ENCODE measurements around the gene TBC1D22A. TPM values are rescaled to one million over a fixed set of nuclear protein-coding genes. Genes with fewer than 3 reads are reported as not detected.

TBC1D22A gene
- total RNA-seq, 2 donors from 2014 or later: 52.4 to 108 TPM

DNA sequence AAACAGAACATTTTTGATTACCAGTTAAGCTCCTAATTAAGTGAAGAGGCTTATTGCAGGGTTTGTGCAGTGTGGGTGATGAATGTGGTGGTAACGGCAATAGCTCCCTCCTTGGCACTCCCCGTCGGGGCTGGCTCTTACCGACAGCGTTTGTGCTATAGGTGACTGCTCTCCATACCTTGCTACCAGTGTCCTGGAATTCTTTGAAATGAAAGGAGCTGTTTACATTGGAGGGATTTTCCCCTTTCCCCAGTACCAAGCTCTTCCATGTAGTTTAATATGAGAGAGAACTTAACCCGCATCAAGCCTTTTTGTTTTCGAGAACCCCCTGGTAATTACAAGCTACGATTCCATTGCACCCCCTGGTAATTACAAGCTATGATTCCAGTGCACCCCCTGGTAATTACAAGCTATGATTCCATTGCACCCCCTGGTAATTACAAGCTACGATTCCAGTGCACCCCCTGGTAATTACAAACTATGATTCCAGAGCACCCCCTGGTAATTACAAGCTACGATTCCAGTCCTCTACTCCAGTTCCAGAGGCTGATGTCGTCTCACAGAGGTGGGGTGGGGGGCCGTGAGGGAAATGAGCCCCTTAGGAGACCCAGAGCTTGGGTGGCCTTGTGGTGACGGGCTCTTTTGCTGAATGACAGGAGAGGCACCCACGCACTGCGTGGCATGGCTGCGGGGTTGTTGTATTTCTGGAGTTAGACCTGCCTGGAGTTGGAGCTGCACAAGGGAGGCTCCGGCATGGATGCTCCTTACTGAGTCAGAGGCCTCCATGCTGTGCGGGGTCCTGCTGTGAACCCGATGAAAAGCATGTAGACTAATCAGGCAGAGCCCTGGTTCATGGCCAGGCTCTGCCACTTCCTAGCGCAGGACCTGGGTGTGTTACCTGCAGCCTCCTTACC is 205.3 kb downstream of the TBC1D22A start:
- Mint-ChIP-seq H3K36me3 (ENCODE audit: low read depth) (peaks cover 53% of the 10 kb centered on the region), H3K4me1 (peaks cover 30% of the 10 kb centered on the region), H3K27me3 (no peaks in the 10 kb centered on the region), H3K4me3 (no peak overlapping the region), H3K27ac (no peak overlapping the region), H3K9me3 (no peaks in the 10 kb centered on the region)
- ATAC-seq (replicated peaks): no peak

DNA sequence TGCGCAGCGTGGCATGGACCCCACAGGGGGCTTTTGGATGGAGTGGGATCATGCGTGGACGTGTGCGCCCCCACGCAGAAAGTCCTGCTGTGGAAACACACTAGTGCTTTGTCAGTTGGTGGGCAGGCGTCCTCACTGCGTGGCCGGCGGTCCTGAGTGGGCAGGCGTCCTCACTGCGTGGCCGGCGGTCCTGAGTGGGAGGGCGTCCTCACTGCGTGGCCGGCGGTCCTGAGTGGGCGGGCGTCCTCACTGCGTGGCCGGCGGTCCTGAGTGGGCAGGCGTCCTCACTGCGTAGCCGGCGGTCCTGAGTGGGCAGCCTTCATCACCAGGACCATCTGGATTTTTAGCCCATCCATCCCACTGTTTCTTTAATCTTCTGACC is 205.9 kb downstream of the TBC1D22A start:
- H3K9me3 Mint-ChIP-seq: no peaks in the 10 kb centered on the region
- H3K27ac Mint-ChIP-seq: peak overlapping the region; percentile 76
- no peak overlapping the region for H3K4me3 Mint-ChIP-seq
- H3K36me3 Mint-ChIP-seq (ENCODE audit: low read depth): peaks cover 58% of the 10 kb centered on the region
- H3K4me1 Mint-ChIP-seq: peaks cover 30% of the 10 kb centered on the region
- H3K27me3 Mint-ChIP-seq: no peaks in the 10 kb centered on the region
- no peak for ATAC-seq (replicated peaks)

DNA sequence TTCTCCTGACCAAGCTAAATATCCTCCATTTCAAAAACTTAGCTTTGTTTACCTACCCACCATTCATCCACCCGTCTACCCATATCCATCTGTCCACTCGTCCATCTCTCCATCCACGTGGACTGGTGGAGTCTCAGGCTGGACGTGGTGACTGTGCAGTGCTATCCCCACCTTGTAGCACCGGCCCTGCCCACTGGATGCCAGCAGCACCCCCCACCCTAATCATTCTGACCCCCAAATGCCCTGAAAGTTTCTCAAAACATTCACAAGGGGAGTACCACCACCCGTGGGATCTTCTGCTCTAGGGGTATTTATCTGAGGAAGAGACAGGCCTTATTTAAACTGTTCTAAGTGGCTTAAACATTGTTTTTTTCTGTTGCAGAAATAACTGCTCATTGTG is 206.4 kb downstream of the TBC1D22A start:
- Mint-ChIP-seq H3K27ac (peak overlapping the region; percentile 76), H3K27me3 (no peaks in the 10 kb centered on the region), H3K4me3 (peak overlapping the region; percentile 34), H3K9me3 (no peaks in the 10 kb centered on the region), H3K4me1 (peaks cover 30% of the 10 kb centered on the region), H3K36me3 (ENCODE audit: low read depth) (peaks cover 58% of the 10 kb centered on the region)
- no peak for ATAC-seq (replicated peaks)

DNA sequence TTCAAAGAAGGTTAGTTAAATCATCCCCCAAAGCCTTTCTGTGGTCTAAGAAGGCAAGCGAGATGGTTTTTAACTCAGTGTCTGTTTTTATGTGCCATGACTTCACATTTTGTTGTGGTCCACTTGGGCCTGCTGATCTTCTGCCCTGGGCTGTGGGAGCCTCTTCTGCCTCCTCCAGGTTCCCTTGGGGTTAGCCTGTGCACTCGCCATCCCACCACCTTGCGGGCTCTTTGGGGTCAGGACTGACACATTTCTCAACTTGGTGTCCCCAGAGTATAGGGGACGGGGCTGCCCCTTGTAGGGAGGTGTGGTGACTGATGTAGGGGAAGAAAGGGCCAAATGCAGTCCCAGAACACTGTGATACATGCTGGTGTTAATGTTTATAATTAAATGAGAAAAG is 207.0 kb downstream of the TBC1D22A start:
- H3K27ac Mint-ChIP-seq: peak overlapping the region; percentile 76
- no peaks in the 10 kb centered on the region for H3K27me3 Mint-ChIP-seq
- peaks cover 62% of the 10 kb centered on the region for H3K36me3 Mint-ChIP-seq (ENCODE audit: low read depth)
- no peaks in the 10 kb centered on the region for H3K9me3 Mint-ChIP-seq
- ATAC-seq (replicated peaks): peak; percentile 97
- H3K4me3 Mint-ChIP-seq: peak overlapping the region; percentile 34
- peaks cover 30% of the 10 kb centered on the region for H3K4me1 Mint-ChIP-seq

DNA sequence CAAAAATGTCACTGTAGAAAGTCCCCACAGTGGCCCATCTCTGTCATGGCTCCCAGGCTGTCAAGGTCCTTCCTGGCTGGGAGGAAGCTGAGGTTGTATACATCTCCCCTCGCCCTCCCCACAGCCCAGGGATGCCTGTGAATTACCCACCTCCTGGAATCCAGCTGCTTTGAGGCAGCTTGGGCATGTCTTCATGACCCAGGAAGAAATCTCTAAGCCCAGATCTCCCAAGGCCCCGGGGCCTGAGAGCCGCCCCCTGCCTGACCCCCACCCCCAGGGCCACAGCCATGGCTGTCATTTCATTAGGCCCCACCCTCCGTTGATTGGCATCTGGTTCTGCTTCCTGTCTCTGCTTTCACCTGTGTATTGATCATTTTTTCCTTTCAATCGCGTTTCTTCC is 207.5 kb downstream of the TBC1D22A start:
- Mint-ChIP-seq H3K36me3 (ENCODE audit: low read depth) (peaks cover 62% of the 10 kb centered on the region), H3K4me3 (peak overlapping the region; percentile 34), H3K27me3 (no peaks in the 10 kb centered on the region), H3K4me1 (peaks cover 30% of the 10 kb centered on the region), H3K9me3 (no peaks in the 10 kb centered on the region), H3K27ac (peak overlapping the region; percentile 76)
- ATAC-seq (replicated peaks): peak; percentile 54

DNA sequence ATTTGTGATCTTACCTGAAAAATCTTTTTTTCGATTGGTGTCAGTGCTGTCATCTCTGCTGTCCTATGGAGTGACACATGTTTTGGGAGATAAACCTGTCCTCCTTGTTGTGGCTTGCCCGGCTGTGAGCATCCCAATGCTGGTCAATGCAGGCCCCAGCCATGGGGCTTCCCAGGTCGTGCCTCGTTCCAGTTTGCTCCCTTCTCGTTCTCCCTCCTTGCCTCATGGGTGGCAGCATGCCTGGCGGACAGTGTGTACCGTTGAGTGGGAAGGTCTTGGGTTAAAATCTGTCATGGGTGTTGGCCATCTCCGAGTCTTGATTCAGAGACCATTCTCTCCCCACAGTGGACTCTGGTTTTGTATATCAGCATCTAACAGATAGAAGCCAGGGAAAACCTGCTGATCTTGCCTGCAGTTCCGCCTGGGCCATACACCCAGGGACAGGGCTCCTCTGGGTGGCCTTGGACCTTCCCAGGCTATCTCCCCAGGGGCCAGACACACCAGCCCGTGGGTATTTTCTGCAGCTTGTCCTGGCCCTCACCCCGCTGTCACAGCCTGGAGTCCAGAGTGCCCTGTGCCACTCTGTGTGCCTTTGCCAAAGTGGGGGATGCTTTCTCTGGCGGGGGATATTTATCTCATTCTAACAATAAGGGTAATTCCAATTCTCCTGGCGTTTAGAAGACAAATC is 208.1 kb downstream of the TBC1D22A start:
- peaks cover 63% of the 10 kb centered on the region for H3K36me3 Mint-ChIP-seq (ENCODE audit: low read depth)
- no peak for ATAC-seq (replicated peaks)
- peak overlapping the region; percentile 34 for H3K4me3 Mint-ChIP-seq
- peaks cover 30% of the 10 kb centered on the region for H3K4me1 Mint-ChIP-seq
- H3K27ac Mint-ChIP-seq: peak overlapping the region; percentile 76
- no peaks in the 10 kb centered on the region for H3K27me3 Mint-ChIP-seq
- H3K9me3 Mint-ChIP-seq: no peaks in the 10 kb centered on the region

DNA sequence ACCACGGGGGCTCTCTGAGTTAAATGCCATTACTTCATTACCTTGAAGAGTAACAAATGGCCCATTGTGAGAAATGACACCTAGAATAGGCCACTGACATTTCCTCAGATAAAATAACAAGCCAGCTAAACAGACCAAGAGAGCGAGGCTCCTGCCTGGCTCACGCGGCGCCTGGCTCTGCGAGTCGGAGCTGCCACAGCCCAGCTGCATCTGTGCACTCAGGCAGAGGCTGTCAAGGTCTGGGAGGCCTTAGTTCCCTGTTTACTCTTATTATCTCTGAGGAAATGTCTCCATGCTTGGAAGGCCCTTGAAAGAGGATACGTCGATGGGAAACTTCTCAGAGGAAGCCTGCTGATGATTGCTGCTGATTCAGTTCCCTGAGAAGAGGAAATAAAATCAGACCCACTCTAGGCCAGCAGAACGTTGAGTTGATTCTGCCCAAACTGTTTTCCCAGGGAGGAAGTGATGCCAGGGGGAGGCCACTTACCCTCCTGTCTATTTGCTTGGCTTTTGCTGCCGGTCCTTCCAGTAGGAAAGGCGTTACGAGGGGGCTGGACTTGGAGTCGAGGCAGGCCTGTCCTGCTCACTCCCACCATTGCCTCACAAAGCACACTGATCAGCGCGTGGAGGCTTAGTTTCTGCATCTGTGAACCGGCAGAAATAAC is 208.8 kb downstream of the TBC1D22A start:
- no peak overlapping the region for H3K4me3 Mint-ChIP-seq
- H3K9me3 Mint-ChIP-seq: no peaks in the 10 kb centered on the region
- H3K4me1 Mint-ChIP-seq: peaks cover 25% of the 10 kb centered on the region
- peaks cover 65% of the 10 kb centered on the region for H3K36me3 Mint-ChIP-seq (ENCODE audit: low read depth)
- no peaks in the 10 kb centered on the region for H3K27me3 Mint-ChIP-seq
- no peak for ATAC-seq (replicated peaks)
- H3K27ac Mint-ChIP-seq: no peak overlapping the region

DNA sequence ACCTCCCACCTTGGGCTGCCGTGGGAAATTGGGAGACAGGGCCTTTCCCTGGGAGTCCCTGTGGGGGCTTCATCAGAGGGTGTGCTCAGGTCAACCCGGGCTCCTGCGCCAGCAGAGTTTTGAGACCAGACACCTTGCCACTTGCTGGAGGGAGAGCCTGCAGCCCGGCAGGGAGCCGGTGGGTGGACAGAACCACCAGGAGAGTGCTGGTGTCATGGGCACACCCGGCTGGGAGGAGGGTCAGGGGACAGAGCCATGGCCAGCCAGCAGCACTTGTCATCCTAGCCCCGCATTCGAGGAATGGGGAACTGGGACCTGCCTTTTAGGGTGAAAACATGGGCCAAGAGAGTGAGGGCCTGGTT is 209.3 kb downstream of the TBC1D22A start:
- no peak for ATAC-seq (replicated peaks)
- Mint-ChIP-seq H3K36me3 (ENCODE audit: low read depth) (peaks cover 67% of the 10 kb centered on the region), H3K9me3 (no peaks in the 10 kb centered on the region), H3K27ac (no peak overlapping the region), H3K4me3 (no peak overlapping the region), H3K4me1 (peaks cover 25% of the 10 kb centered on the region), H3K27me3 (no peaks in the 10 kb centered on the region)

DNA sequence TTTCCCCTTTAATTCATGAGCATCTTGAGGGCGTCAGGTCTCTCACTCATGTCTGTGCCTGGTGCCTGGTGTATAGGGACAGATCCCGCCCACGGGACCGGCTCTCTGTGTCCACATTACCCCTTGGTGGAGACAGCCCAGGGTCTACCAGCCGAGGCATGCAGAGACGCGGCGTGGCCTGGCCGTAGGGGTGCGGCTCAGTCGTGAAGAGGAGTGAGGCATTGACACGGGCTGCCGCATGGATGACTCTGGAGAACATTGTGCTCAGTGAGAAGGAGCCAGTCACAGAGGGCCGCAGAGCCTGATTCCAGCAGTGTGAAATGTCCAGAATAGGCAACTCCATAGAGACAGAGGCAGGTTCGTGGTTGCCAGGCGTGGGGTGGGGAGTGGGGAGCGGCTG is 209.8 kb downstream of the TBC1D22A start:
- peaks cover 68% of the 10 kb centered on the region for H3K36me3 Mint-ChIP-seq (ENCODE audit: low read depth)
- H3K4me1 Mint-ChIP-seq: peaks cover 30% of the 10 kb centered on the region
- H3K27me3 Mint-ChIP-seq: no peaks in the 10 kb centered on the region
- ATAC-seq (replicated peaks): no peak
- no peak overlapping the region for H3K4me3 Mint-ChIP-seq
- no peaks in the 10 kb centered on the region for H3K9me3 Mint-ChIP-seq
- no peak overlapping the region for H3K27ac Mint-ChIP-seq

DNA sequence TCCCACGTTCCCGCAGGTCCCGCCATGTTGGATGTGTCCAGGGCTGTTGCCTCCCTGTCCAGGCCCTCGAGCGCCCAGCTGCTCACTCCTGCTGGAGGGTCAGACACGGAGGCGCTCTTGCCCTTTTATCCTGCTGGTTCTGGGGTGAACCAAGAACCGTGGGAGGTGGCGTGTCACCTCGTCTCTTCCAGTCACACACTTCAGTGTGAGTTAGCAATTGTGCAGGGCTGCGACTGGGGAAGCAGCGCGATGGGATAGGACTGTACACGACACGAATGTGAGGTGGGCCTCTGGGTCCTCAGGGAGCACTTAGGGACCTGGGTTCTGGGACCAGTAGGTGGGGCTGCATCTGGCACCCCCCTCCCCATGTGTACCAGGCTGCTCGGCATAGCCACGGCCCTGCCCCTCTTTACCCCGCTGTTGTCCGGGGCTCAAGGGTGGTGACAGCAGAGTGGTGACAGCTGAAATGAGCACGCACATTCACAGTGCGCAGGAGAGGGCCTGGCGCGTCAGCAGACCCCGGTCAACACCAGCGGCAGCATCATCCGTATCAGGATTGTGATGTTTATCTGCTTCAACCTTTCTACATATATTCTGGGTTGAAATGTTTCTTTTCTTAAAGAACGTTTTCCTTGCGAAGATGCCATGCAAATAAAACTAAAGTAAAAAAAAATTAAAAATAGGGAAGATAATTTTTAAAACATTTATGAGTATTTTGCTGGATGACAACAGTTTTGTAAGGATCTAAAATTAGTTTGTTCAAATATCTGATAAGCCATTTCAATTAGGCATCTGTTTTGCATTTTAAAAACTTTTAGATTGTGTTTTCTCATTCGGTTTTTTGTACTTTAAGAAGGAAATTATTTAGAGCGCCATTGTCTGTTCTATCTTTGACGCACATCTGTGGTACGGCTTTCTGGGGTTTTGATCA is 210.7 kb downstream of the TBC1D22A start:
- H3K27ac Mint-ChIP-seq: no peak overlapping the region
- H3K36me3 Mint-ChIP-seq (ENCODE audit: low read depth): peaks cover 75% of the 10 kb centered on the region
- no peak overlapping the region for H3K4me3 Mint-ChIP-seq
- peaks cover 30% of the 10 kb centered on the region for H3K4me1 Mint-ChIP-seq
- no peaks in the 10 kb centered on the region for H3K9me3 Mint-ChIP-seq
- H3K27me3 Mint-ChIP-seq: no peaks in the 10 kb centered on the region
- ATAC-seq (replicated peaks): no peak

DNA sequence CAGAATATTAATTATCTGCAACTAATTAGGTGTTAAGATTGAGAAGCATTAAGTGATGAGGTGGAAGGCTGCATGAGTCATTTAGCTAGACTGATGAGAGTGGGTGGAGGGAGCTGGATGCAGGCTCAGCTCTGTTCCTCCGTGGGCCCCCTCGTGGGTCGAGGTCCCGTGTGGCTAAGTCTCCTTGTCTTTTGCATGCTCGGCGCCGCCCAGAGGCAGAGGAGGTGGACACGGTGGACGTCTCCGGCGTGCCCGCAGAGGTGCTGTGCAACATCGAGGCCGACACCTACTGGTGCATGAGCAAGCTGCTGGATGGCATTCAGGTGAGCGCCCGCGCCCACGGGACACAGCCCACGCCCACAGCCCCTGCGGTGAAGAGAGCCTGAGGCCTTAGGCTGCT is 211.6 kb downstream of the TBC1D22A start:
- ATAC-seq (replicated peaks): no peak
- H3K4me1 Mint-ChIP-seq: peaks cover 24% of the 10 kb centered on the region
- H3K4me3 Mint-ChIP-seq: no peak overlapping the region
- peaks cover 84% of the 10 kb centered on the region for H3K36me3 Mint-ChIP-seq (ENCODE audit: low read depth)
- H3K27me3 Mint-ChIP-seq: no peaks in the 10 kb centered on the region
- H3K9me3 Mint-ChIP-seq: no peaks in the 10 kb centered on the region
- H3K27ac Mint-ChIP-seq: no peak overlapping the region

DNA sequence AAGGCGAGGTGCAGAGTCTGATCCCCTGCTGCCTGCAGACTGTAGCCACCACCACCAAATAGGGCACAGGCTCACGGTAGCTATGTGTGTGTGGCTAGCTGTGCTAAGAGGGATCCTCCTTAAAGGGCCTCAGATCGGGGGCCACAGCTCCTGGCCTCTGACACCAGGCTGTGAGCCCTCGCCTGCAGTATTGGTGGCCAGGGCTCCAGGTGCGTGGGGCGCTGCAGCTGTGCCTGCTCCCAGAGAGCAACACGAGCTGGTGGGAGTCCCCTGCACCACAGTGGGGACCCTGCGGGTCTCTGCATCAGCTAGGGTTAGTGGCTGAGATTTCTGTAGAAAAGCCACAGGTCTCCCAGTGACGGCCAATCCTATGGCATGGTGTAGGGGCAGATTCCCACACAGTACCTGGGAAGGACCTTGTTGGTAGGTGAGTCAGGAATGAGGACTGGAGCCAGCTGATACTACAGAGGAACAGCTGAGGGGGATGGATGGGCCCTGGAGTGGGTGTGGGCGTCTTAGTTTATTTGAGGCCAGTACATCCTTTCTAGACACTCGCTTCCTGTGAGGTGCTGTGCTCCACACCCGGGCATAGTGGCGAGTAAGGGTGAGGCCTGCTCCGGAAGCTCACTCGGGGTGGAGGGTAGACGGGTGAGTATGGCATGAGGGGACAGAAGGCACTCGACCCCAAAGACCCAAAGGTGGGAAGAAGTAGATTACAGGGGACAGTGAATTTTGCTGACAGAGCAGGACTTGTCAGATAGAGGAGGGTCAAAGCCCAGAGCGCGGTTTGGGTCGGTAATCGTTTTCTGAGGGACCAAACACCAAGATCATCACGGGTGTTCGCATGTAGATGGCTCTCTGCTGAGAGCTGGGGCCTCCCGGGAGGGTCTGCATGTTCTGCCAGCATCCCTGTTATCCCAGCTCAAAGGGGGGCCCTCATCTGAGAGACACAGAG is 212.5 kb downstream of the TBC1D22A start:
- Mint-ChIP-seq H3K27ac (no peak overlapping the region), H3K27me3 (no peaks in the 10 kb centered on the region), H3K4me1 (peaks cover 23% of the 10 kb centered on the region), H3K9me3 (no peaks in the 10 kb centered on the region), H3K4me3 (no peak overlapping the region), H3K36me3 (ENCODE audit: low read depth) (peaks cover 86% of the 10 kb centered on the region)
- no peak for ATAC-seq (replicated peaks)

DNA sequence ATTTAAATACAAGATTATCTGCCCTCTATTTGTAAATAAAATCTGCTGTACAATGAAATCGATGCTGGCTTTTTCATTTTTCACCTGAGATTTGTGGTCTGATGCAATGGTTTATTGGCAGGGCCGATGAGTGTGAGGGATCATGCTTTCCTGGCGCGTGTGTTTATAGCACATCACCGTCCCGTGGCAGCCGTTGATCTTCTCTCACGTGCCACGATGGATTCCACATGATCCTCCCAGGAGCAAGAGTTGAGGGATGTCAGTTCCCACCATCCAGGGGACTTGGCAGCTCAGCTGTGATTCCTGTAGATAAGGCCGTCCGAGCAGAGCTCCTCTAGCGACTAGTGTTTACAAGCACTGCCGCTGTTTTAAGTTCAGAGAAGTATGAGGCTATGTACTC is 213.7 kb downstream of the TBC1D22A start:
- ATAC-seq (replicated peaks): no peak
- H3K27me3 Mint-ChIP-seq: no peaks in the 10 kb centered on the region
- H3K27ac Mint-ChIP-seq: no peak overlapping the region
- H3K36me3 Mint-ChIP-seq (ENCODE audit: low read depth): peaks cover 92% of the 10 kb centered on the region
- H3K9me3 Mint-ChIP-seq: no peaks in the 10 kb centered on the region
- H3K4me3 Mint-ChIP-seq: no peak overlapping the region
- peaks cover 16% of the 10 kb centered on the region for H3K4me1 Mint-ChIP-seq
